Dermis blood vessel endothelial cell (primary cell): ENCODE data around the gene RSU1. TPM values are rescaled to one million over a fixed set of nuclear protein-coding genes. Genes with fewer than 3 reads are reported as not detected.

ENCODE experiments used
- DNase-seq: peaks from one replicate; pipeline ENCODE4 v3.0.0; 2010
- total RNA-seq: library from RNA; depleted of rRNA; stranded (reverse); fragments of >200 nt; gene quantifications from 2 replicates; pipeline ENCODE4 v1.2.3, GENCODE V29; 2014

Gene RSU1
- total RNA-seq, 1 donor from 2014 or later: 63.3 TPM

DNA sequence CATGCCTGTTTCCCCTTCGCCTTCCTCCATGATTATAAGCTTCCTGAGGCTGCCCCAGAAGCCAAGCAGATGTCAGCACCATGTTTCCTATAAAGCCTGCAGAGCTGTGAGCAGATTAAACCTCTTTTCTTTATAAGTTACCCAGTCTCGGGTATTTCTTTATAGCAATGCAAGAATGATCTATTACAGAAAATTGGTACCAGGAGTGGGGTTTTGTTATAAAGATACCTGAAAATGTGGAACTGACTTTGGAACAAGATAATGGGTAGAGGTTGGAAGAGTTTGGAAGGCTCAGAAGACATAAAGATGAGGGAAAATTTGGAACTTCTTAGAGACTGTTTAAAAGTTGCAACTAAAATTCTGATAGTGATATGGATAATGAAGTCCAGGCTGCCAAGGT lies 4.8 kb upstream of the RSU1 start:
- no peak for DNase-seq

DNA sequence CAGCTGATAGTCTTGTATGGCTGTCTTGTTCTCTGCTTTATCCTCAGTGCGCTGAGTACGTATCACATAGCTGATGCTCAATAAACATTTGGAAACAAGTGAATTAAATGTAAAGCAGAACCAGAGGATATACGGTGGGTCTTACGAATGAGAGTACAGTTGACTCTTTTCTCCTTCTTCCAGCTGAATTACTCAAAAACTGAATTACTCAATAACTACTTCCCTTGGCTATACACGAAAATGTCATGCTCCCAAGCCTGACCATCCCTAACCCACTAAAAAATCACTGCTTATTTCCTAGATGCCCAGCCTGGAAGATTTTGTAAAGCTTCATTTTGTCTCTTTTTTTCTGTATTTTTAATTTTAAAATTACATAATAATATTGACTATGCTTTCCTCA lies 3.2 kb upstream of the RSU1 start:
- DNase-seq: no peak

DNA sequence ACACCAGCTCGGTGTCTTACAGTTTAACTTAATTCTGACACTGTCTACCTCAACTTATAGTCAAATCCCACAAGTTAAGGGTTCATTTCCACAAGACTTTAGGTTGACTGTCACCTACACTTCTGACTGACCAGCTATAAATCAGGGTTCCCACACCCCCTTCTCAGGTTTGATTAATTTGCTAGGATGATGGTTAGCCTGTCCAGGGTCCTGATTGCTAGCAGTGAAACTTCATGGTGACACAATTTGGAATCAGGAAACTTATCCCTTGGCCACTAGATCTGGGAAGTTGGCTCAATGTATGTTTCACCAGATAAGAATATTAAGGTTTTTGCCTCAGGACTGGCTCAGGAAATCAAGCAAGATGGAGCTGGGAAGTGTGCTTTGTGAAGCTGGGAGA lies 2.8 kb upstream of the RSU1 start:
- DNase-seq: no peak

DNA sequence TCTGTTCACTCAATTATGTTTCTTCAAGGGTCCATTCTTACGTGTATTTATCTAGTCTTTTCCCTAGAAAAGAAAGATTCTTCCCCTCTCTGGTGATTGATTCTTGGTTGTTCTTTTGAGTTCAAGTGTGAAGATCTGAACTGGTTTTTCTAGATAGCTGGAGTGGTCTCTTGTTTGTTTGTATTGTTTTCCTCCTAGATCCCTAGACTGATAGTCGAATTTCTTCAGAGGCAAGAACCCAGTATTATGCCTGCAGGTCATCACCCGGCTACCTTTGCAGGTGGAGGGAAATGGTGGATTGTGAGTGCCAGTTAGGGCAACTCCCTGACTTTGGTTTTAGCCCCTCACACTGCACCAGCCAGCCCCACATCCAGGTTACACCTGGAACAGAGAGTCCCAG lies 2.2 kb upstream of the RSU1 start:
- DNase-seq: no peak

DNA sequence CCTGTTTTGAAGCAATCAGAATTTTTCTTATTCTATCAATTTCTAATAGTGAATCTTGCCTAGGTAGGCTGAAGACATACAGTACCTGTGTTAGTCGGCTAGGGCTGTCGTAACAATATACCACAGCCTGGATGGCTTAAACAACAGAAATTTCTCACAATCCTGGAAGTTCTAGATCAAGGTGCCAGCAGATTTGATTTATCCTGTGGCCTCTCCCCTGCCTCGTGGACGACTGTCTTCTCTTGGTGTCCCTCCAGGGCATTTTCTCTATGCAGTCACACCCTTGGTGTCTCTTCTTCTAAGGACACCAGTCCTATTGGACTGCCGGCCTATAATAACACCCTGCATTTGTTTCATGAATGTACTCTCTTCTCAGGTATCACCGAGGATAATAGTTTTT lies 1.8 kb upstream of the RSU1 start:
- no peak for DNase-seq

DNA sequence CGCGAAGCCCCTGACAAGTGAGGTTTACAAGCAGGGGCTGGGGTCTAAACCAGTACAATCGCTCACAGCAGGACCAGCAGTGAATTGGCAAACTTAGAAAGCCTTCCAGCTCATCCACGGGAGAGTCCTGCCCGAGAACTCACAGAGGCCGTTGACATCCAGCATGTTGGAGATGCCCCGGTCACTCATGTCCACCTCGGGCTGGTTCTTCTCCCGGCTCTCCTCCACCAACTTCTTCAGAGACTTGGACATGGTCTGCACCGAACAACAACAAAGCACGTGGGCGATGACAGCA lies 447 bp downstream of the RSU1 start:
- peak; percentile 62 for DNase-seq

DNA sequence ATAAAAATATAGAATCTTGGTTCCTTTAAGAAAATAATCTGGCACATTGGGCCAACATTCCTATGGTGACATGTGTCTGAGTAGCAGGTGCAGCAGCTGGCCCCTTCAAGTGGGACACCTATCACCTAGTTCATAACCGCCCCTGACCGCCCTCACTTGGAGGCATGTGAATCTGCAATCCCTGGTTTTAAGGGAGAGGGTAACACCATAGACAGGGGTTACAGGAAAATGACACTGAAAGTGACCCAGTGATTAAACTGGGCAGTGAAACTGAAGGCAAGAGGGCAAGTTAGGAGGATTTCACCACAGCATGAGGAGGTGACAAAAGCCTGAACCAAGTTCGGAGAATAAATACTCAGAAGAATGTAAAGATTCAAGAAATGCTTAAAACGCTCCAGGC lies 1.1 kb downstream of the RSU1 start:
- no peak for DNase-seq

DNA sequence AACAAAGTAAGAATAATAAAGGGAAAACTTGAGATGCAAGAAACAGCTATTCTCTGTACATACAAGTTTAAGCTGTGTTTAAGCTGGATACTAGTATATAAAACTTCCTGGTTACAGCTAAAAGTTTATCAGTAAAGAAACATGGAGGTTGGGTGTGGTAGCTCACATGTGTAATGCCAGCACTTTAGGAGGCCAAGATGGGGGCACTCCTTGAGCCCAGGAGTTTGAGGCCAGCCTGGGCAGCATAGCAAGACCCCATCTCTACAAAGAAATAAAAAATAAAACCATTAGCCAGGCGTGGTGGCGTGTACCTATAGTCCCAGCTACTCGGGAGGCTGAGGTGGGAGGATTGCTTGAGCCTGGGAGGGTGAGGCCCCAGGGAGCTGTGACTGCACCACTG lies 3.2 kb downstream of the RSU1 start:
- no peak for DNase-seq

DNA sequence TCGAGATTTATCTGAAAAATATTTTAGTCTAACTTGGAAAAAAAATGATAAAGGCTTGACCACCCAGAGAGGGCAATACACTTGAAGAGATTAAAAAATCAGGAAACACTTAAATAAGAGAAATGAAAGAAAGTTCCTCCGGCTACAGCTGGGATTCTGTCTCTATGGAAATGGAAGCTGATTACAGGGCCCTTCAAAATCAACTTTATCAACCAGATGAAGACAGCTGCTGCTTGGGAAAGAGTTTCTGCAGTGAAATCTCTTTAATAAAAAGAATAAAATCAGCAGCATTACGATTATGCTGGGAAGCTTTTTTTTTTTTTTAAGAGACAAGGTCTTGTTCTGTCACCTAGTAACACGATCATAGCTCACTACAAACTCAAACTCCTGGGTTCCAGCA lies 4.5 kb downstream of the RSU1 start:
- no peak for DNase-seq

DNA sequence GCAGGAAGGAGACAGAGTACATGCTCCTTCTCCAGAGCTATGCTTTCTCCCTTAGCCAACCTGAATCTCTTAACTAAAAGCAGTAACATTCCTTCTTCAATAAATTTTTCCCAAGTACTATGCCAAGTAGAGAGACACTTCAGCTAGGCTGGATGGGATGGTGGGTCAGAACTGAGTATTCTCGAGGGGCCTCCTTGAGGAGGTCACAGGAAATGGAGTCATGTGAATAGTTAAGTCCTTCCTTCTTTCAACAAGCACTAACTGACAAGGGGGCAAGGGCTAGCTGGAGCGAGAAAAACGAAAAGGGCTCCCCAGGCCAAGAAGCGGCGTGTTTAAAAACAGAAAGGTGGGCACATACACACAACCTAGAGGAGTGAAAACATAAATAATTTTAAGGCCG lies 5.5 kb downstream of the RSU1 start:
- DNase-seq: no peak

DNA sequence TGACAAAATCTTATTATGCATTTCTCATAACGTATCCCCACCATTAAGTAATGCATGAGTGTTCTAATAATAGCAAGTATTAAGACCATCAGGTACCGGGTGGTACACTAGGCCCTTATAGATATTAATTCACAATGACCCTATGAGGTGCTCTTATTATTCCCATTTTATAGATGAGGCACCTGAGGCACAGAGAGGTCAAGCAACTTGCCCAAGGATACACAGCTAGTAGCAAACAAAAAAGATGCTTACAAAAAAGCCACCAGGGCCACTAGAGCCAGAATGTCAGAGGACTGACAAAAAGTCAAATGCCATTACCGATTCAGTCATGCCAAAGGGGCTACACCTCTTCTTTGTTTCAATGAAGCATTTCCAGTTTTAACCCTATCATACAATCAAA lies 5.9 kb downstream of the RSU1 start:
- DNase-seq: no peak

DNA sequence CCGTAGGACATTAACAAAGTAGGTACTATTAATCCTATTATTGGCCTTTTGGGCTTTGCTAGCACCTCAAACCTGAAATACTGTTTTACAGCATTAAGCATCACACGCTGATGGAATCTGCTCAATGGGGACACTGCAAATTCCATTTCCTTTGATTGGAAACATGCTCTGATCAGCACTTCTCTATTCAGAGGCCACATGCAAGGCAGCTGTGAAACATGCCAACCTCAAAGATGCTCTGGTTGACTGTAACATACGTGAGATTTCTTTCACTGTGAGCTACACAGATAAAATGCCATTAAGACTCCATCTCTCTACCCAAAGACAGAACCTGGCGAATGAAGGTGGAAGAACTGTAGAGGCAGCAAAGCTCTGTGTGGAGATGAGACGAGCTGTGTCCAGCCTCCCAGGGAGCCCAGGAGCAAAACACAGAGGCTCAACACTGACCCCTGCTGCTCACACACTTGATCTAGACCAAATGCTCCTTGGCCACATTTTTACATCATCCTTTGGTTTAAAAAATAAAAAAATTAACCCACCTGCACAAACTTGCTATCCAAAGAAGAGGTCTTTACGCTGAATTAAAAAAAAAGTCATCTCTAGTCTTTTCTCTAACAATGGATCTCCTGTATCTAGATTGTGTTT lies 8.0 kb downstream of the RSU1 start:
- DNase-seq: peak; percentile 84

DNA sequence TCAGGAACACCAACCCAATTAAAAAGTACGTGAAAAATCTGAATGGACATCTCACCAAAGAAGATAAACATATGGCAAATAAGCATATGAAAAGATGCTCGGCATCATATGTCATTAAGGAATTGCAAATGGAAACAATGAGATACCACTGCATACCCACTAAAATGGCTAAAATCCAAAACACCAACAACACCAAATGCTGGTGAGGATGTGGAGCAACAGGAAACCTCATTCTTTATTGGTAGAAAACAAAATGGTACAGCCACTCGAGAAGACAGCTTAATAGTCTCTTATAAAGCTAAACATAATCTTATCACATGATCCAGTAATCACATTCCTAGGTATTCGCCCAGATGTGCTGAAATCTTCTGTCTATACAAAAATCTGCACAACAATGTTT lies 13.1 kb downstream of the RSU1 start:
- DNase-seq: no peak

DNA sequence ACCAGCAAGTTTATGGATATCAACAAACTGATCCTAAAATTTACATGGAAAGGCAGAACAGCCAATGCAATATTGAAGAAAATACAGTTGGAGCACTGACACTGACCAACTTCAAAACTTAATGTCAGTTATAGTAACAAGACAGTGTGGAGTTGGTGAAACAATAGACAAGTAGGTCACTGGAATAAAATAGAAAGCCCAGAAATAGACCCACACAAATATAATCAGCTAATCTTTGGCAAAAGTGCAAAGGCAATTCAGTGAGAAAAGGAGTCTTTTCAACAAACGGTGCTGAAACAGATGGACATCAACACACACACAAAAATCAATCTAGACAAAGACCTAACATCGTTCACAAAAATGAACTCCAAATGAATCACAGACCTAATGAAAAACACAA lies 13.8 kb downstream of the RSU1 start:
- DNase-seq: no peak

DNA sequence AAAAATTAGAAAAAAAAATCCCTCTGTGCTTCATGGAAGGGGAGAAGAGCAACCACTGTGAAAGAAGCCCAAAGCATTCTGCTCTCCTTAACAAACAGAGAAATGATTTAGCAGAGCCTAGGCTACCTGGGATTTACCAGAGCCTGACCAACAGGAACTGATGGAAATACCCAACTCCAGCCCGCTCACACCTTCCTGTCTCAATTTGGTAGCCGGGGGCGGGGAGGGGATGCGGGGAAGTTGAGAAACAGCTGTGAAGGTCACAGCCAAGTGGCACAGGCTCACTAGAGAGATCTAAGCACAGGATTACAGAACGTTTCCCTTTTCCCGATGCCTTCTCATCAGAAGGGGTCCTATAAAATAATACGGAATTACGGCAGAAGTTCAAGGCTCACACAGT lies 17.6 kb downstream of the RSU1 start:
- DNase-seq: peak; percentile 37

DNA sequence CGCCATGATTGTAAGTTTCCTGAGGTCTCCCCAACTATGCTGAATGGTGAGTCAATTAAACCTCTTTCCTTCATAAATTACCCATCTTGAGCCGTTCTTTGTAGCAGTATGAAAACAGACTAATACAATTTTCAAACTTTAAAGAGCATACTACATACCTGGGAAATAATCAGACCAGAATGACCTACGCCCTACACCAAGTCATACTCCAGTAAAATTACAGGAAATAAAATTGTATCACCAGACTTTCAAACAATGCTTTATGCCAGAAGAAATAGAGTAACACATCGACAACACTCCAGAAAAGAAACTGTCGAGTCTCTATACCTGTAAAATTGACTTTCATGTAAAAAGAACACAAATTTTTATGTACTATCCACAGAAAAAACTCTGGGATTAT lies 18.7 kb downstream of the RSU1 start:
- DNase-seq: no peak

DNA sequence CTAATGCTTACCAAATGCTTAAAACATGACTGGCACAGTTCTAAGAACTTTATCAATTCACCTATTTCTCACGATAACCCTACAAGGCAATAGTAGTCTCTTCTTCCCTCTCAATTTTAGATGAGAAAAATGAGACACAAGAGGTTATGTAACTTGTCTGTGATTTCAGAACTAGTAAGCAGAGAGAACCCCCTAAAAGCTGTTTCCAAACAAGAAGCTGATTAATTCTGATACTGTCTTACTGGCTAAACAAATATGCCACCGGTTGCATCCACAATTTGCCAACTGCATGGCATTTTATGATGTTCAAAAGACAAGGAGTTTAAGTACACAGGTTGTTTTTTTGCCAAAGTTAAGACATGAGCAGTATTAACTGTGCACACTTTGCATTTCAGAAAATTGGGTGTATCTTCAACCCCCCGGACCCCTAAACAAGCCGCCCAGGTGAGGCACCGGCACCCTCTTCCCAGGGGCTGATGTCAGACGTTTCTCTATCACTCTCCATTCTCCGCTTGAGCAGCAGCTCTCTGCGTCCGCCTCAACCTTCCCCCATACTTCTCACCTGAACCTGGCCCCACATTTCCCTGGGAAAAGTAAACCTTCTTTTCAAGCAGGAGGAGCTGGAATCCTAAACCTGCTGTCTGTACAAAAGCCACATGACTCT lies 21.7 kb downstream of the RSU1 start:
- no peak for DNase-seq

DNA sequence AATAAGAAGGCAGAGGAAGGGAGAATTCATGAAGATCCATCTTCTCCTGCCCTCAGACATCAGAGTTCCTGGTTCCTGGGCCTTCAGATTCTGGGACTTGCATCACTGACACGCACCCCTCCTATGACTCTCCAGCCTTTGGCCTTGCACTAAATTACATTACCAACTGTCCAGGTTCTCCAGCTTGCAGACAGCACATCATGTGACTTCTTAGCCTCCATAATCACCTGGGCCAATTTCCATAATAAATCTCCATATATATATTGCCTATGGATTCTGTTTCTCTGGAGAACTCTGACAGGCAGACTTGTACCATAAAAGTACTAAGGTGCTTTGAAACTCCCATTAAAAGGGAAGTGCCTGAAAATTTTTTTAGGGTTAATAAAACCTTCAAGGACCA lies 23.2 kb downstream of the RSU1 start:
- no peak for DNase-seq

DNA sequence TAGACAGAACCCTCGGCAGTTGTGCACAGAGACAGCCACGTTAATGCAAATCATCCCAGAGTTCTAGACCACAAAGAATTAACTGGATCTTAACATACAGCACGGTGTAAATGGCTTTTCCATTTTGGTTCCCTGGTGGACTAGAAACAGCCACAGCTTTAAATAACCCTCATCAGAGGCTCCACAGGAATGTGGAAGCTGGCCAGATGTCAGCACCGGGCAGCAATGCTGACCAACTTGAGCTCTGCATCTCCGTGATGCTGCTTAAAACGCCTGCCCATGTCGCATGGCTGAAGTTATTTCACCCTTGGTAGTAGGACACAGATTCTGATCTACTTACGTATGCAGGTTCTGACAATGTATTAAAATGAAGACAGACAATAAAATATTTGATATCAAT lies 24.5 kb downstream of the RSU1 start:
- DNase-seq: no peak

DNA sequence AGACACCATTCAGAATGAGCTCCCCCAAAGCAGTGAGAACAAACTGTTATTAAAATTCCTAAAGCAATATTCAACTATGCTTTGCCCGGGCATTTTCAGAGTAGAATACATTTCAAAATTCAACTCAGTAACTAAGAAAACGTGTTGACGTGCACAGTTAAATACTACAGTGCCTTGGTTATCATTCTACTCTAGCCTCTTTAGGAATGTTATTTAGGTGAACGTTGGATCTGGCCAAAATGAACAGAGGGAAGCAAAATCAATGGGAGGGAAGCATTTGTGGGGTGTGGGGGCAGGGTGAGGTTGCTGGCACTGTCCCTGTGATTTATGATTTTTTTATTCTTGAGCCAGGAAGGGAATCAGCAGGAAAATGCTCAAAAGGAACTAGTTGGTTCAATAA lies 27.5 kb downstream of the RSU1 start:
- DNase-seq: no peak

DNA sequence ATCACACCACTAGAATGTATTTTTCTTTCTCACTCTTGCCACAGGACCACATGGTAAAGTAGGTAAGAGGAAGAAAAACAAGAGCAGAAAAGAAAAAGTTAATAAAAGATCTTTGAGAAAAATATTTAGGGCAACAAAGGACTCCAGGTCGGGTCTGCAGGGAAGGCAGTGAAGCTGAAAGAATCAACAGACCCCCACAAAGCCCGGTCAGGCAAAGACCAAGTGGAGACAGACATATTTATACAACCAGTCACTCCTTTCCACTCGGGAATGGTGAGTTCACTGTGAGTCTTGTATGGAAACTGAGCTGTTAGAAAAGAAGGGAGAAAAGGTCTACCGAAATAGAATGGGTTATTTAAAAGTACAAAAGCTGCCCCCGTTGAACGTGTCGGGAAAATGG lies 28.0 kb downstream of the RSU1 start:
- DNase-seq: no peak

DNA sequence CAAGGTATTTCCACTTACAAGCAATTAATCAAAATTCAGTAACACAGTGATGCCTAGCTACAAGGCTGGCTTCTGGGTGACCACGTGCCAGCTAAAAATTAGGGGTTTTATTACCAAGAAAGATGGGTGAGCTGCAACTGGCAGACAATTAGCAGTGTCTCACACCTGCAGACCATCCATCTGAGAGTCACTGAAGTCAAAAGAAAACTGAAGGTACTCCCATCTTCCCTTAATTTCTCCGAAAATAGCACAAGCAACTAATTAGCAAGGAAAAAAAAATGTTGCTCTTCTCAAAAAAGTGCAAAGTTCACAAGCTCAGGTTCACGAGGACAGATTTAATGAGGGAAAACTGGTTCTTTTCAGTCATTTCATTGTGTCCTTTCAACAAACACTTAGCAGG lies 28.4 kb downstream of the RSU1 start:
- DNase-seq: no peak

DNA sequence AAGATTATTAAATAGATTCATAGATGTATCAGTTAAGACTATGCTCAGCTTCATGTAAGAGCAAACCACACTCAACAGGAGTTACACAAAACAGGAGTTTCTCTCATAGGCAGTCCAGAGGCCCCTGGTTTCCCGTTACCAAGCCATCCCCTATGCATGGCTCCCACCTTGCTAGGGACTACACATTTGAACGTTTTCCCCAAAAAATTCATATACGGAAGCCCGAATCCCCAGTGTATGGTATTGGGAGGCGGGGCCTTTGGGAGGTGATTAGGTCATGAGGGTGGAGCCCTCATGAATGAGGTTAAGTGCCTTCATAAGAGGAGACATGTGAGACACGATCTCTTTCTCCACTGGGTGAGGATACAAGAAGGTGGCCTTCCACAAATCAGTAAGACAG lies 29.1 kb downstream of the RSU1 start:
- no peak for DNase-seq

DNA sequence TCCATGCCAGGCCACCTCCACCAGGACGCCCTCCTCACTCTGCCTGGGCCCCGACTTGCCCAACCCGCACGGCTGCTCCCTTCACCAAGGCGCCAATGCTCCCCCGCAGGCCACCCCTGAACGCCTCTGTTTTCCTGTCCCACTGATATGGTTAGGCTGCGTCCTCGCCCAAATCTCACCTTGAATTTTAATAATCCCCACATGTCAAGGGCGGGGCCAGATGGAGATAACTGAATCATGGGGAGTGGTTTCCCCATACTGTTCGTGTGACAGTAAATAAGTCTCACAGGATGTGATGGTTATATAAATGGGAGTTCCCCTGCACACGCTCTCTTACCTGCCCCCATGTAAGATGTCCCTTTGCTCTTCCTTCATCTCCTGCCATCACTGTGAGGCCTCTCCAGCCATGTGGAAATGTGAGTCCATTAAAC lies 29.8 kb downstream of the RSU1 start:
- no peak for DNase-seq

DNA sequence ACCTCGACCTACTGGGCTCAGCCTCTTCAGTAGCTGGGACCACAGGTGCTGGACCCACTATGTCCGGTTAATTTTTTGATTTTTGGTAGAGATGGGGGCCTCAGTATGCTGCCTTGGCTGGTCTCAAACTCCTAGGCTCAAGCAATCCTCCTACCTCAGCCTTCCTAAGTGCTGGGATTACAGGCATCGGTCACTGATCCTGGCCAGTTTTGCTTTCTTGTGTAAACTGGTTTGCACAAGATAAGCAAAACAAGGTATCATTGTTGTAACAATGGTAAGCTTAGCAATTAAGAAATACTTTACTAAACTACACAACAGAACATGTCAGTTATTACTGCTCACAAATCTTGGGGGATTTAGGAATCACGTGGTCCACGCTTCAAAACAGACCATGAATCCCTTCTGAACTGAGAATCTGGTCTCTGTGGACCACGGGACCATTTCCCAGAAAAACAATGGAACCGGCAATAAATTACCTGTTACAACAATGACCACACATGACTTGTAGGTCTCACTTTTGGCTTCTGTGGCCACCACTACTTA lies 36.8 kb downstream of the RSU1 start:
- no peak for DNase-seq
